HCT116 (cell line): ENCODE measurements around the gene UBA52.

Experiments used
- EGR1 ChIP-seq: IDR thresholded peaks from 2 replicates; pipeline ENCODE4 v1.6.1; 2012; ENCODE audit warnings: low read depth
- EZH2 ChIP-seq: fragments of 200-600 bp; sonication (generic); IDR thresholded peaks from 2 replicates; pipeline ENCODE4 v1.6.1; 2017; ENCODE audit warnings: antibody characterized with exemption, mixed run types
- FOSL1 ChIP-seq: IDR thresholded peaks from 2 replicates; pipeline ENCODE4 v1.6.1; 2012; ENCODE audit warnings: low read depth
- POLR2A ChIP-seq: IDR thresholded peaks from 2 replicates; pipeline ENCODE4 v1.7.0; 2011; ENCODE audit warnings: borderline replicate concordance; ENCODE audit not compliant: insufficient read depth, insufficient read length; ENCODE audit errors: extremely low read depth
- POLR2AphosphoS5 ChIP-seq: IDR thresholded peaks from 2 replicates; pipeline ENCODE4 v1.6.1; 2011; ENCODE audit warnings: mild to moderate bottlenecking, low read depth, low read length, moderate library complexity
- ZFX ChIP-seq: fragments of 450-650 bp; IDR thresholded peaks from 2 replicates; pipeline ENCODE4 v1.6.1; 2017
- ZNF274 ChIP-seq: fragments of 200-500 bp; sonication (Bioruptor generic); IDR thresholded peaks from 2 replicates; pipeline ENCODE4 v1.6.1; 2014; ENCODE audit warnings: mild to moderate bottlenecking, low read depth, low read length, inconsistent platforms
- TF ChIP-seq, protein P1 (sequence below), 3 experiments: fragments of 200-600 bp in 1 of 3; sonication (generic) in 1 of 3; IDR thresholded peaks in 2 of 3; conservative IDR thresholded peaks in 1 of 3; 2 replicates each; pipeline ENCODE4 v1.5.1; 2012 to 2017; ENCODE audit warnings: low read depth in 2 of 3, low read length in 2 of 3, antibody characterized with exemption in 1 of 3, borderline replicate concordance in 1 of 3, control low read depth in 1 of 3, mild to moderate bottlenecking in 1 of 3, mixed read lengths in 1 of 3, mixed run types in 1 of 3, moderate library complexity in 1 of 3; ENCODE audit not compliant: insufficient read depth in 1 of 3
- TF ChIP-seq, protein P2 (sequence below): IDR thresholded peaks from 2 replicates; pipeline ENCODE4 v1.6.1; 2012
- TF ChIP-seq, protein P3 (sequence below): IDR thresholded peaks from 2 replicates; pipeline ENCODE4 v1.6.1; 2012
- TF ChIP-seq, protein P4 (sequence below): IDR thresholded peaks from 2 replicates; pipeline ENCODE4 v1.6.1; 2012; ENCODE audit warnings: low read depth

DNA sequence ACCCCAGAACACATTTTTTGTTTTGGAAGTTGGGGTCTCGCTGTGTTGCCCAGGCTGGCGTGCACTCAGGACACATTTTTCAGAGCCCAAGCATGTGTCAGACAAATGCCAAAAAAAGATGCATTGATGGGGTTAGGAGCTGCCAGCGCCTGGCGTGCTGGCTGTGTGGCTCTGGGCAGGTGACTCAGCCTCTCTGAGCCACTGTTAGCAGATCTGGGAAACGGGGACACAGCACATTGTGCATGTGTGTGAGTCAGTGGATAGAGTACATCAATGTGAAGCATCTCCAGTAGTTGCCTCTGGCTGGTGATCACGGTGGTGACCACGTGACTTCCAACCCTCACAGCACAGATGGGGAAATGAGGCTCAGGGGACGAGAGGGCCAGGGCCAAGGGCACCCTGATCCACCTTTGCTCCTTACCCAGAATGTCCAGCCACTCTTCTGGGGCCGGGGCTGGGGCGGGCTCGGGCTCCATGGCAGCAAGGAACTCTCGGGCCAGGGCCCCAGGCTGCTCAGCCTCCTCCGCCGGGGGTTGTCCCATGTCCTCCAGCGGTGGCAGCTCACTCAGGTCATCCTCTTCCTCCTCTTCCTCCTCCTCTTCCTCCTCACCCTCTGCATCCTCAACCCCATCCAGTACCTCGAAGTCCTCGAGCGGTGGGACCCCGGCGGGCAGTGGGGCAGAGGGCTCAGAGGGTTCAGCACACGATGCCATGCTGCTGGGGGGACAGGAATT is 30.2 kb upstream of the UBA52 start:
- TF ChIP-seq, protein P1, sequence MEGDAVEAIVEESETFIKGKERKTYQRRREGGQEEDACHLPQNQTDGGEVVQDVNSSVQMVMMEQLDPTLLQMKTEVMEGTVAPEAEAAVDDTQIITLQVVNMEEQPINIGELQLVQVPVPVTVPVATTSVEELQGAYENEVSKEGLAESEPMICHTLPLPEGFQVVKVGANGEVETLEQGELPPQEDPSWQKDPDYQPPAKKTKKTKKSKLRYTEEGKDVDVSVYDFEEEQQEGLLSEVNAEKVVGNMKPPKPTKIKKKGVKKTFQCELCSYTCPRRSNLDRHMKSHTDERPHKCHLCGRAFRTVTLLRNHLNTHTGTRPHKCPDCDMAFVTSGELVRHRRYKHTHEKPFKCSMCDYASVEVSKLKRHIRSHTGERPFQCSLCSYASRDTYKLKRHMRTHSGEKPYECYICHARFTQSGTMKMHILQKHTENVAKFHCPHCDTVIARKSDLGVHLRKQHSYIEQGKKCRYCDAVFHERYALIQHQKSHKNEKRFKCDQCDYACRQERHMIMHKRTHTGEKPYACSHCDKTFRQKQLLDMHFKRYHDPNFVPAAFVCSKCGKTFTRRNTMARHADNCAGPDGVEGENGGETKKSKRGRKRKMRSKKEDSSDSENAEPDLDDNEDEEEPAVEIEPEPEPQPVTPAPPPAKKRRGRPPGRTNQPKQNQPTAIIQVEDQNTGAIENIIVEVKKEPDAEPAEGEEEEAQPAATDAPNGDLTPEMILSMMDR (IDR thresholded peaks at IDR 0.05 in 2 of 3, conservative IDR thresholded peaks at IDR 0.05 in 1 of 3; ENCODE audit: borderline replicate concordance in 1 of 3, insufficient read depth in 1 of 3, low read depth in 2 of 3, low read length in 2 of 3), result no peak
- TF ChIP-seq EGR1 (no peak), POLR2AphosphoS5 (no peak), POLR2A (no peak), ZNF274 (no peak), EZH2 (no peak), ZFX (no peak), FOSL1 (no peak)
- TF ChIP-seq, protein P2, sequence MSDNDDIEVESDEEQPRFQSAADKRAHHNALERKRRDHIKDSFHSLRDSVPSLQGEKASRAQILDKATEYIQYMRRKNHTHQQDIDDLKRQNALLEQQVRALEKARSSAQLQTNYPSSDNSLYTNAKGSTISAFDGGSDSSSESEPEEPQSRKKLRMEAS, result no peak
- TF ChIP-seq, protein P3, sequence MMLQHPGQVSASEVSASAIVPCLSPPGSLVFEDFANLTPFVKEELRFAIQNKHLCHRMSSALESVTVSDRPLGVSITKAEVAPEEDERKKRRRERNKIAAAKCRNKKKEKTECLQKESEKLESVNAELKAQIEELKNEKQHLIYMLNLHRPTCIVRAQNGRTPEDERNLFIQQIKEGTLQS, result no peak
- TF ChIP-seq, protein P4, sequence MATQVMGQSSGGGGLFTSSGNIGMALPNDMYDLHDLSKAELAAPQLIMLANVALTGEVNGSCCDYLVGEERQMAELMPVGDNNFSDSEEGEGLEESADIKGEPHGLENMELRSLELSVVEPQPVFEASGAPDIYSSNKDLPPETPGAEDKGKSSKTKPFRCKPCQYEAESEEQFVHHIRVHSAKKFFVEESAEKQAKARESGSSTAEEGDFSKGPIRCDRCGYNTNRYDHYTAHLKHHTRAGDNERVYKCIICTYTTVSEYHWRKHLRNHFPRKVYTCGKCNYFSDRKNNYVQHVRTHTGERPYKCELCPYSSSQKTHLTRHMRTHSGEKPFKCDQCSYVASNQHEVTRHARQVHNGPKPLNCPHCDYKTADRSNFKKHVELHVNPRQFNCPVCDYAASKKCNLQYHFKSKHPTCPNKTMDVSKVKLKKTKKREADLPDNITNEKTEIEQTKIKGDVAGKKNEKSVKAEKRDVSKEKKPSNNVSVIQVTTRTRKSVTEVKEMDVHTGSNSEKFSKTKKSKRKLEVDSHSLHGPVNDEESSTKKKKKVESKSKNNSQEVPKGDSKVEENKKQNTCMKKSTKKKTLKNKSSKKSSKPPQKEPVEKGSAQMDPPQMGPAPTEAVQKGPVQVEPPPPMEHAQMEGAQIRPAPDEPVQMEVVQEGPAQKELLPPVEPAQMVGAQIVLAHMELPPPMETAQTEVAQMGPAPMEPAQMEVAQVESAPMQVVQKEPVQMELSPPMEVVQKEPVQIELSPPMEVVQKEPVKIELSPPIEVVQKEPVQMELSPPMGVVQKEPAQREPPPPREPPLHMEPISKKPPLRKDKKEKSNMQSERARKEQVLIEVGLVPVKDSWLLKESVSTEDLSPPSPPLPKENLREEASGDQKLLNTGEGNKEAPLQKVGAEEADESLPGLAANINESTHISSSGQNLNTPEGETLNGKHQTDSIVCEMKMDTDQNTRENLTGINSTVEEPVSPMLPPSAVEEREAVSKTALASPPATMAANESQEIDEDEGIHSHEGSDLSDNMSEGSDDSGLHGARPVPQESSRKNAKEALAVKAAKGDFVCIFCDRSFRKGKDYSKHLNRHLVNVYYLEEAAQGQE, result no peak
